Epithelial cell of proximal tubule (primary cell): ENCODE data around the gene CDCP2. TPM values are rescaled to one million over a fixed set of nuclear protein-coding genes. Genes with fewer than 3 reads are reported as not detected.

ENCODE experiments used
- DNase-seq: peaks from one replicate; pipeline ENCODE4 v3.0.0-alpha.2; 2011; ENCODE audit warnings: low read depth
- H3K4me3 ChIP-seq: 2 replicates; pipeline ENCODE4 v1.5.1; 2011; ENCODE audit warnings: low read depth, mild to moderate bottlenecking, low read length
- total RNA-seq: library from RNA; depleted of rRNA; stranded (reverse); fragments of >200 nt; gene quantifications from 2 replicates; pipeline ENCODE4 v1.2.3, GENCODE V29; 2015
- TF ChIP-seq, protein P1 (sequence below): conservative IDR thresholded peaks from 2 replicates; pipeline ENCODE4 v1.5.1; 2012; ENCODE audit warnings: low read depth, mild to moderate bottlenecking, low read length

CDCP2 gene
- total RNA-seq, 1 donor from 2014 or later: not detected

- DNase-seq: no peak
- TF ChIP-seq, protein P1, sequence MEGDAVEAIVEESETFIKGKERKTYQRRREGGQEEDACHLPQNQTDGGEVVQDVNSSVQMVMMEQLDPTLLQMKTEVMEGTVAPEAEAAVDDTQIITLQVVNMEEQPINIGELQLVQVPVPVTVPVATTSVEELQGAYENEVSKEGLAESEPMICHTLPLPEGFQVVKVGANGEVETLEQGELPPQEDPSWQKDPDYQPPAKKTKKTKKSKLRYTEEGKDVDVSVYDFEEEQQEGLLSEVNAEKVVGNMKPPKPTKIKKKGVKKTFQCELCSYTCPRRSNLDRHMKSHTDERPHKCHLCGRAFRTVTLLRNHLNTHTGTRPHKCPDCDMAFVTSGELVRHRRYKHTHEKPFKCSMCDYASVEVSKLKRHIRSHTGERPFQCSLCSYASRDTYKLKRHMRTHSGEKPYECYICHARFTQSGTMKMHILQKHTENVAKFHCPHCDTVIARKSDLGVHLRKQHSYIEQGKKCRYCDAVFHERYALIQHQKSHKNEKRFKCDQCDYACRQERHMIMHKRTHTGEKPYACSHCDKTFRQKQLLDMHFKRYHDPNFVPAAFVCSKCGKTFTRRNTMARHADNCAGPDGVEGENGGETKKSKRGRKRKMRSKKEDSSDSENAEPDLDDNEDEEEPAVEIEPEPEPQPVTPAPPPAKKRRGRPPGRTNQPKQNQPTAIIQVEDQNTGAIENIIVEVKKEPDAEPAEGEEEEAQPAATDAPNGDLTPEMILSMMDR: no peak
- no peak overlapping the region for H3K4me3 ChIP-seq
Measured at GRCh38 chr1:54176621-54177327, 24.0 kb upstream of the CDCP2 start.

- DNase-seq: no peak
- no peak overlapping the region for H3K4me3 ChIP-seq
- TF ChIP-seq, protein P1: no peak
Measured at GRCh38 chr1:54174106-54174505, 21.3 kb upstream of the CDCP2 start.

GRCh38 chr1:54173681-54174080, 20.9 kb upstream of the CDCP2 start:
- H3K4me3 ChIP-seq: no peak overlapping the region
- no peak for DNase-seq
- TF ChIP-seq, protein P1: no peak

GRCh38 chr1:54172614-54173599, 20.1 kb upstream of the CDCP2 start:
- H3K4me3 ChIP-seq: no peak overlapping the region
- TF ChIP-seq, protein P1: no peak
- DNase-seq: no peak

GRCh38 chr1:54171606-54172005, 18.8 kb upstream of the CDCP2 start:
- TF ChIP-seq, protein P1: no peak
- DNase-seq: no peak

DNA sequence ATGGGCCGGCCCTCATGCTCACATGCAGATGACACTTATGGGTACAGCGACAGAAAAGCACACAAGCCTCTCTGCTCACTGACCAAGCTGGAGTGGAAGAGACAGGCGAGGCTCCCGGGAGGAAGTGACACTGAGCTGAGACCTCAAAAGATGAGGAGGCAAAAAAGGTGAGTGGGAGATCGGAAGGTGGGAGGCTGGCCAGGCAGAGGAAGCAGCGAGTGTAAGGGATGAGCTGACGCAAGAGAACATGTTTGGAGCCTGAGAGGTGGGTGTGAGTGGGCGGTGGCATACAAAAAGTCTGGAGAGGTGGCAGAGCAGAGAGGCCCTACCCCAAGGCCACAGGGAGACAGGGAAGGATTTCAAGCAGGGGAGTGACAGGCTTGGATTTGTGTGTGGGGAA, 18.2 kb upstream of the CDCP2 start:
- TF ChIP-seq, protein P1: no peak
- H3K4me3 ChIP-seq: no peak overlapping the region
- no peak for DNase-seq

More at GRCh38 chr1:54171606-54172005, 18.8 kb upstream of the CDCP2 start:
- no peak overlapping the region for H3K4me3 ChIP-seq
